ENCODE results near the gene TBCCD1.
"Not testable (repeated sequence)": the region's sequence is repeated elsewhere in the genome, so short reads cannot be mapped to it uniquely, and the experiment has no call there.

TBCCD1 gene

DNA sequence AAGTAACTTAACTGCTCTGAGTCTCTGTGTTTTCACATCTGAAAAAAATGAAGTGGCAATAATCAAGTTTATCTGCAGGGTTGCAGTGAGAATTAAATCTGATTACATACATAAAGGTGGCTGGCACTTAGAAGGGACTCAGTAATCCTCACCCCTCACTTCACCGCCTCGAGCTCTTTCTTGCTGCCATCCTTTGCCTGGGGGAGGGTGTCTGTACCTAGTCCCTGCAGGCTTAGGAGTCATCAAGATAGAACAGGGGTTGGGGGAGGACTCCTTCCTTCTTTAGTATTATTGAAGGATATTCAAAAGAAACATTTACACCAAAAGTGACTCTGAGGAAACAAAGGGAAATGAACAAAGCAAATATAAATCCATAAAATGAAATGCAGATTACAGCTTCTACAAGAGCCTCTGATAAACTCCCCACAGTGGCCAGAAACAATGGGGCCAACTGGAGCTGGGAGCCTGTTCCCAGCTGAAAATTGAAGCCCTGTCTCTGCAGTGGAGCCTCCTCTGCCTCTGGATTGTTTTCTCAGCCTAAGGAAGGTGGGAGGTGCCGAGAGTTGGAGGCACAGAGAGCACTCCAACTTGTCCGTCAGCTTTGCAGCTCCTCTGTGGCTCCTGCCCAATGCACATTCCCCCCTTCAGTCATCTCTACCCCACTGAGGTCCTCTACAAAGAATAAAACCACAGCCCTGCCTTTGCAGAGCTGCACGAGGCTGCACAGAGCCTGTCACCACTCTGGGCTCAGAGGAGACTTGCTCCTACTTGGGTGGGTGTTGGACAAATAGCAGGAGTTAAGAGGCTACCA lies 64.8 kb downstream of the TBCCD1 start:
- no peak for DNase-seq
- H2BK5ac ChIP-seq (ENCODE audit: low read depth, low read length, poor library complexity, severe bottlenecking), result no peak overlapping the region
- H2BK120ac ChIP-seq (ENCODE audit: low read depth, low read length), result no peak overlapping the region
- H3K9ac ChIP-seq (ENCODE audit: low read length), result no peak overlapping the region
- H2BK12ac ChIP-seq (ENCODE audit: low read length in 2 of 2), result no peak overlapping the region
- H3K14ac ChIP-seq (ENCODE audit: low read length in 2 of 2), result no peak overlapping the region
- H3K27ac ChIP-seq (ENCODE audit: low read length, poor library complexity, severe bottlenecking), result no peak overlapping the region
- no peaks in the 10 kb centered on the region for H3K9me3 ChIP-seq (ENCODE audit: control insufficient read depth, low read length)
- H3K23ac ChIP-seq (ENCODE audit: low read length in 2 of 2), result no peak overlapping the region
- H3K4me2 ChIP-seq (ENCODE audit: low read length, poor library complexity, severe bottlenecking), result no peak overlapping the region
- no peak overlapping the region for H4K8ac ChIP-seq (ENCODE audit: low read length)
- H2AK5ac ChIP-seq (ENCODE audit: low read length, severe bottlenecking), result no peak overlapping the region
- H3K4me1 ChIP-seq (ENCODE audit: control insufficient read depth, insufficient read depth, low read depth, low read length), result no peaks in the 10 kb centered on the region
- no peak overlapping the region for H3K18ac ChIP-seq (ENCODE audit: low read depth in 1 of 2, low read length in 2 of 2)
- no peaks in the 10 kb centered on the region for H3K79me1 ChIP-seq (replicated peaks; ENCODE audit: low read length, poor library complexity, severe bottlenecking)
- H2AFZ ChIP-seq (ENCODE audit: low read depth, low read length), result no peak overlapping the region
- H3K4me3 ChIP-seq (ENCODE audit: insufficient read depth in 1 of 2, low read depth in 1 of 2, low read length in 2 of 2), result peak overlapping the region in 1 of 2 experiments; percentile 70
- H3K4ac ChIP-seq (ENCODE audit: low read depth in 1 of 2, low read length in 2 of 2), result no peak overlapping the region
- WGBS, result 42% methylated on average over 3 of the region's 5 CpGs
- H3K36me3 ChIP-seq (ENCODE audit: control insufficient read depth in 1 of 2, insufficient read depth in 2 of 2, low read depth in 1 of 2, low read length in 2 of 2), result no peaks in the 10 kb centered on the region
- no peak overlapping the region for H2BK15ac ChIP-seq (ENCODE audit: low read depth, poor library complexity, severe bottlenecking)
- H3K27me3 ChIP-seq (ENCODE audit: control insufficient read depth in 1 of 2, insufficient read depth in 1 of 2, low read length in 2 of 2), result peaks cover 42 to 51% of the 10 kb centered on the region in 2 experiments
- no peak overlapping the region for H4K91ac ChIP-seq (ENCODE audit: low read length)

DNA sequence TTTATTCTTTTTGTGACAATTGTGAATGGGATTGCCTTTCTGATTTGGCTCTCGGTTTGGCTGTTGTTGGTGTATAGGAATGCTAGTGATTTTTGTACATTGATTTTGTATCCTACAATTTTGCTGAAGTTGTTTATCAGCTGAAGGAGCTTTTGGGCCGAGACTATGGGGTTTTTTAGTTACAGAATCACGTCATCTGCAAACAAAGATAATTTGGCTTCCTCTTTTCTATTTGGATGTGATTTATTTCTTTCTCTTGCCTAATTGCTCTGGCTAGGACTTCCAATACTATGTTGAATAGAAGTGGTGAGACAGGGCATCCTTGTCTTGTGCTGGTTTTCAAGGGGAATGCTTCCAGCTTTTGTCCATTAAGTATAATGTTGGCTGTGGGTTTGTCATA lies 67.2 kb downstream of the TBCCD1 start:
- not testable (repeated sequence) for H3K4ac ChIP-seq (ENCODE audit: low read depth in 1 of 2, low read length in 2 of 2); H3K14ac ChIP-seq (ENCODE audit: low read length in 2 of 2); H3K9ac ChIP-seq (ENCODE audit: low read length); H2BK5ac ChIP-seq (ENCODE audit: low read depth, low read length, poor library complexity, severe bottlenecking); H3K18ac ChIP-seq (ENCODE audit: low read depth in 1 of 2, low read length in 2 of 2); H4K8ac ChIP-seq (ENCODE audit: low read length); DNase-seq; H2BK120ac ChIP-seq (ENCODE audit: low read depth, low read length); H2BK15ac ChIP-seq (ENCODE audit: low read depth, poor library complexity, severe bottlenecking); H2BK12ac ChIP-seq (ENCODE audit: low read length in 2 of 2); H3K36me3 ChIP-seq (ENCODE audit: control insufficient read depth in 1 of 2, insufficient read depth in 2 of 2, low read depth in 1 of 2, low read length in 2 of 2); H4K91ac ChIP-seq (ENCODE audit: low read length); H3K27ac ChIP-seq (ENCODE audit: low read length, poor library complexity, severe bottlenecking); H3K9me3 ChIP-seq (ENCODE audit: control insufficient read depth, low read length); H2AFZ ChIP-seq (ENCODE audit: low read depth, low read length); H2AK5ac ChIP-seq (ENCODE audit: low read length, severe bottlenecking); H3K79me1 ChIP-seq (replicated peaks; ENCODE audit: low read length, poor library complexity, severe bottlenecking); H3K4me3 ChIP-seq (ENCODE audit: insufficient read depth in 1 of 2, low read depth in 1 of 2, low read length in 2 of 2); H3K4me2 ChIP-seq (ENCODE audit: low read length, poor library complexity, severe bottlenecking); H3K4me1 ChIP-seq (ENCODE audit: control insufficient read depth, insufficient read depth, low read depth, low read length); H3K23ac ChIP-seq (ENCODE audit: low read length in 2 of 2)
- peaks cover 47 to 54% of the 10 kb centered on the region in 2 experiments for H3K27me3 ChIP-seq (ENCODE audit: control insufficient read depth in 1 of 2, insufficient read depth in 1 of 2, low read length in 2 of 2)
- 59% methylated on average over 3 of the region's 3 CpGs for WGBS

DNA sequence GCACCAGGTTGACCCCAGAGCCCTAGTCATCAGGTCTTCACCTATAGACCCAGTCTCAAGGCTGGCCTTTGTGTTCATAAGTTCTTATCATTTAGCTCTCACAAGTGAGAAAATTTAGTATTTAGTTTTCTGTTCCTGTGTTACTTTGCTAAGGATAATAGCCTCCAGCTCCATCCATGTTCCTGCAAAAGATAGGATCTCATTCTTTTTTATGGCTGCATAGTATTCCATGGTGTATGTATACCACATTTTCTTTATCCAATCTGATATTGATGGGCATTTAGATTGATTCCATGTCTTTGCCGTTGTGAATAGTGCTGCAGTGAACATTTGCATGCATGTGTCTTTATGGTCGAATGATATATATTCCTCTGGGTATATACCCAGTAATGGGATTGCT lies 69.1 kb downstream of the TBCCD1 start:
- not testable (repeated sequence) for H4K91ac ChIP-seq (ENCODE audit: low read length); H2BK12ac ChIP-seq (ENCODE audit: low read length in 2 of 2); H2BK120ac ChIP-seq (ENCODE audit: low read depth, low read length); H3K4ac ChIP-seq (ENCODE audit: low read depth in 1 of 2, low read length in 2 of 2); H3K18ac ChIP-seq (ENCODE audit: low read depth in 1 of 2, low read length in 2 of 2); H3K9ac ChIP-seq (ENCODE audit: low read length); DNase-seq; H2BK5ac ChIP-seq (ENCODE audit: low read depth, low read length, poor library complexity, severe bottlenecking); H3K14ac ChIP-seq (ENCODE audit: low read length in 2 of 2); H3K4me2 ChIP-seq (ENCODE audit: low read length, poor library complexity, severe bottlenecking); H2AK5ac ChIP-seq (ENCODE audit: low read length, severe bottlenecking); H3K9me3 ChIP-seq (ENCODE audit: control insufficient read depth, low read length); H3K27ac ChIP-seq (ENCODE audit: low read length, poor library complexity, severe bottlenecking); H3K36me3 ChIP-seq (ENCODE audit: control insufficient read depth in 1 of 2, insufficient read depth in 2 of 2, low read depth in 1 of 2, low read length in 2 of 2); H4K8ac ChIP-seq (ENCODE audit: low read length); H2AFZ ChIP-seq (ENCODE audit: low read depth, low read length); H3K4me3 ChIP-seq (ENCODE audit: insufficient read depth in 1 of 2, low read depth in 1 of 2, low read length in 2 of 2); H3K79me1 ChIP-seq (replicated peaks; ENCODE audit: low read length, poor library complexity, severe bottlenecking); H3K4me1 ChIP-seq (ENCODE audit: control insufficient read depth, insufficient read depth, low read depth, low read length); H3K23ac ChIP-seq (ENCODE audit: low read length in 2 of 2); H2BK15ac ChIP-seq (ENCODE audit: low read depth, poor library complexity, severe bottlenecking)
- no CpG with 5 or more reads among the region's 2 CpGs for WGBS
- peaks cover 52 to 58% of the 10 kb centered on the region in 2 experiments for H3K27me3 ChIP-seq (ENCODE audit: control insufficient read depth in 1 of 2, insufficient read depth in 1 of 2, low read length in 2 of 2)

DNA sequence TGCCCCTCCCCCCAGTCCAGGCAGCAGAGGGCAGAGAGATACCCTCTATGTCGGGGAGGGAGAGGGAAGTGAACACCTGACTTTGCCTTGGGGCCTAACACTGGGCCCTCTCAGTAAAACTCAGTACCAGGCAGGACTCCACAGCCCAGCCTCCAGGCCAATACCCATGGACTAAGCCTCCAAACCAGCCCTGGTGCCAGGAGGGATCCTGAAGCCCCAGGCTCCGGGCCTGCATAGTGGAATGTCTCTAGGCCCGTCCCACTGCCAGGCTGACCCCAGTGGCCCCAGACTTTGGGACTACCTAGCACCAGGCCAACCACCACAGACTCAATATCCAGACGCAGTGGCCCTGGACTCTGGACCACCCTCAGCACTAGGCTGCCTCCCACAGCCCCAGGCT lies 69.5 kb downstream of the TBCCD1 start:
- H3K23ac ChIP-seq (ENCODE audit: low read length in 2 of 2), result no peak overlapping the region
- H3K27ac ChIP-seq (ENCODE audit: low read length, poor library complexity, severe bottlenecking), result no peak overlapping the region
- no peak overlapping the region for H2BK120ac ChIP-seq (ENCODE audit: low read depth, low read length)
- no peaks in the 10 kb centered on the region for H3K79me1 ChIP-seq (replicated peaks; ENCODE audit: low read length, poor library complexity, severe bottlenecking)
- 66% methylated on average over 4 of the region's 4 CpGs for WGBS
- no peak overlapping the region for H2AK5ac ChIP-seq (ENCODE audit: low read length, severe bottlenecking)
- H2BK12ac ChIP-seq (ENCODE audit: low read length in 2 of 2), result no peak overlapping the region
- peaks cover 51 to 56% of the 10 kb centered on the region in 2 experiments for H3K27me3 ChIP-seq (ENCODE audit: control insufficient read depth in 1 of 2, insufficient read depth in 1 of 2, low read length in 2 of 2)
- no peak overlapping the region for H3K4me3 ChIP-seq (ENCODE audit: insufficient read depth in 1 of 2, low read depth in 1 of 2, low read length in 2 of 2)
- H3K4ac ChIP-seq (ENCODE audit: low read depth in 1 of 2, low read length in 2 of 2), result no peak overlapping the region
- no peak overlapping the region for H3K18ac ChIP-seq (ENCODE audit: low read depth in 1 of 2, low read length in 2 of 2)
- H2BK15ac ChIP-seq (ENCODE audit: low read depth, poor library complexity, severe bottlenecking), result no peak overlapping the region
- DNase-seq, result no peak
- H3K4me2 ChIP-seq (ENCODE audit: low read length, poor library complexity, severe bottlenecking), result no peak overlapping the region
- no peak overlapping the region for H3K14ac ChIP-seq (ENCODE audit: low read length in 2 of 2)
- no peaks in the 10 kb centered on the region for H3K9me3 ChIP-seq (ENCODE audit: control insufficient read depth, low read length)
- H3K4me1 ChIP-seq (ENCODE audit: control insufficient read depth, insufficient read depth, low read depth, low read length), result no peaks in the 10 kb centered on the region
- no peak overlapping the region for H4K8ac ChIP-seq (ENCODE audit: low read length)
- no peak overlapping the region for H2AFZ ChIP-seq (ENCODE audit: low read depth, low read length)
- no peak overlapping the region for H3K9ac ChIP-seq (ENCODE audit: low read length)
- no peak overlapping the region for H2BK5ac ChIP-seq (ENCODE audit: low read depth, low read length, poor library complexity, severe bottlenecking)
- H4K91ac ChIP-seq (ENCODE audit: low read length), result no peak overlapping the region
- no peaks in the 10 kb centered on the region for H3K36me3 ChIP-seq (ENCODE audit: control insufficient read depth in 1 of 2, insufficient read depth in 2 of 2, low read depth in 1 of 2, low read length in 2 of 2)
